HUDEP-2 (cell line): Measurements from ENCODE around the gene KATNBL1.

Experiments
- DNase-seq, 76 experiments: peaks; one replicate each; lab custom pipeline; 2025; ENCODE audit not compliant: unreplicated experiment in 76 of 76; lab: John Stamatoyannopoulos, UW

Gene KATNBL1

GRCh38 chr15:34209421-34210282 is at the start of gene KATNBL1:
Gene KATNBL1 (minus strand): TSS chr15:34210096. CDS start chr15:34163676, 46,420 bp downstream.
- DNase-seq = peak; percentile 21 to 97 (median 92)

GRCh38 chr15:34259566-34259965 is 49.7 kb upstream of the KATNBL1 start:
- peak in 3 of 76 experiments; percentile 3 to 11 (median 7) for DNase-seq

GRCh38 chr15:34258151-34258550 is 48.3 kb upstream of the KATNBL1 start:
- no peak for DNase-seq

- DNase-seq = peak in 2 of 76 experiments; percentile 1 to 4
Measured at GRCh38 chr15:34252545-34252944, 42.6 kb upstream of the KATNBL1 start.

GRCh38 chr15:34248190-34248589 is 38.3 kb upstream of the KATNBL1 start:
- peak in 13 of 76 experiments; percentile 2 to 50 (median 13) for DNase-seq

- DNase-seq = no peak
Measured at GRCh38 chr15:34246276-34246976, 36.5 kb upstream of the KATNBL1 start.

- DNase-seq = no peak
Measured at GRCh38 chr15:34243226-34243625, 33.3 kb upstream of the KATNBL1 start.

GRCh38 chr15:34242331-34242710 is 32.4 kb upstream of the KATNBL1 start:
- DNase-seq = peak in 1 of 76 experiments; percentile 36

- peak in 21 of 76 experiments; percentile 1 to 47 (median 17) for DNase-seq
Measured at GRCh38 chr15:34241376-34242330, 31.8 kb upstream of the KATNBL1 start.

GRCh38 chr15:34240537-34240936 is 30.6 kb upstream of the KATNBL1 start:
- DNase-seq = no peak

GRCh38 chr15:34239151-34239808 is 29.4 kb upstream of the KATNBL1 start:
- no peak for DNase-seq

- DNase-seq = no peak
Measured at GRCh38 chr15:34233614-34234013, 23.7 kb upstream of the KATNBL1 start.

GRCh38 chr15:34223904-34224596 is 14.2 kb upstream of the KATNBL1 start:
- peak in 1 of 76 experiments; percentile 6 for DNase-seq

GRCh38 chr15:34217587-34218225 is 7.8 kb upstream of the KATNBL1 start:
- DNase-seq = no peak

GRCh38 chr15:34216527-34217270 is 6.8 kb upstream of the KATNBL1 start:
- no peak for DNase-seq

- no peak for DNase-seq
Measured at GRCh38 chr15:34214135-34214534, 4.2 kb upstream of the KATNBL1 start.

- DNase-seq = no peak
Measured at GRCh38 chr15:34213690-34214089, 3.8 kb upstream of the KATNBL1 start.

GRCh38 chr15:34206011-34206410 is 3.9 kb downstream of the KATNBL1 start:
- DNase-seq = no peak
